SHP77 (cell line): ENCODE measurements around the gene KCNK6.
"Not testable (repeated sequence)": the region's sequence is repeated elsewhere in the genome, so short reads cannot be mapped to it uniquely, and the experiment has no call there.

Experiments
- DNase-seq, 2 experiments: peaks; one replicate each; lab custom pipeline; 2025; lab: John Stamatoyannopoulos, UW

Gene KCNK6

DNA sequence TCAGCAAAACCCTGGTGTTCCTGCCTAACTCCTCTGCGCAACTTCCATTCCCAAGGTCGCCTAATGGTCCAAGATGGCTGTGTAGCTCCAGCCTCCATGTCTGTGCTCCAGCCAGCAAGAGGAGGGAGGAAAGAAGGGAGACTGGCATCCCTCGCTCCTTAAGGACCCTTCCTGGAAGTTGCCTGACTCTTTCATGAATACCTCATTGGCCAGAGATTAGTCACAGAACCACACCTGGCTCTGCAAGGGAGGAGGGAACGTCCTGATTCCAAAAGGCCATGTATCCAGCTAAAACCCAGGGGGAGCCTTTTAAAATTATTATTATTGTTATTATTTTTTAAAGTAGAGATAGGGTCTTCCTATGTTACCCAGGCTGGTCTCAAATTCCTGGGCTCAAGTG is 4.8 kb downstream of the KCNK6 start:
- DNase-seq = no peak

- no peak for DNase-seq
These were observed 6.9 kb downstream of the KCNK6 start for GRCh38 chr19:38326591-38326990.

DNA sequence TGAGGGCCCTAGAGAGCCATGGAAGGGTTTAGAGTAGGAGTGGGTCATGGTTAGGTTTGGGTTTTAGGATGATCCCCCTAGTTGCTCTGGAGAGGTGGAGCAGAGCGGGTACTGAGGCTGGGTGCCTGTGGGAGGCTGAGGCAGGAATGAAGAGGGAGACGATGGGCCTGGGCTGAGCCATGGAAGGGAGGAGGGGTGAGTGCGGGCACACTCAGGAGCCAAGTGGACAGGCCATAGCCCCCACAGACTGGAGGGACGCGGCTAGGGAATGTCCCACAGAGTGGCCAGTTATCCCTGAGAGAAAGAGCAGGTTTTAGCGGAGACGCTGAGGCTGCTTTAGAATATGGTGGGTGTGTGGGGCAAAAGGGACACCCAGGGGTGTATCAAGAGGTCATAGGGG is 10.0 kb downstream of the KCNK6 start:
- DNase-seq = no peak

DNA sequence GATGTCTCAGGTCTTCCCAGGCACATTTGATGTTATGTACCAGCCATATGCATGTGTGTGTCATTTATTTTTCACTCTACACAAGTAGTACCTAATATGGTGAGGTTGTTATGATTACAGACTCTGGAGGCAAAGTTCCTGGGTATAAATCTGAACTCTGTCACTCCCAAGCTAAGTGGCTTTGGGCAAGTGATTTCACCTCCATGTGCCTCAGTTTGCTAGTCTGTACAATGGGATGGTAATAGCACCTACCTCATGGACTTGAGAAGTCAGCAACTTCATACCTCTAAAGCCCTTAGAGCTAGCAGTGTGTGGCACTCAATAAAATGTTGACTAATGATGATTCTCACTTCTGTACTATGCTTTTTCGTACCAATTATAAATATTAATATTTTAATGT is 12.1 kb downstream of the KCNK6 start:
- no peak for DNase-seq

DNA sequence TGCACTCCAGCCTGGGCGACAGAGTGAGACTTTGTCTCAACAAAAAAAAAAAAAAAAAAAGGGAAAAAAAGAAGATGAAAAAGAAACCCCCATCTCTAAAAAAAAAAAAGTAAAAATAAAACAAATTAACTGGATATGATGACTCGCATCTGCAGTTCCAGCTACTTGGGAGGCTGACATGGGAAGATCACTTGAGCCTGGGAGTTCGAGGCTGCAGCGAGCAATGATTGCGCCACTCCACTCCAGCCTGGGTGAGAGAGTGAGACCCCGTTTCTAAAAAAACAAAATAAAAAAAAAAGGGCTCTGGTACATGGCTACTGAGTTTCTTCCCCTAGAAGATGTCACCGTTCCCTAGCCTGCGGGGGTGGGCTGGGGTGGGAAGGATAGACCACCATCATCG is 13.6 kb downstream of the KCNK6 start:
- DNase-seq = no peak

DNA sequence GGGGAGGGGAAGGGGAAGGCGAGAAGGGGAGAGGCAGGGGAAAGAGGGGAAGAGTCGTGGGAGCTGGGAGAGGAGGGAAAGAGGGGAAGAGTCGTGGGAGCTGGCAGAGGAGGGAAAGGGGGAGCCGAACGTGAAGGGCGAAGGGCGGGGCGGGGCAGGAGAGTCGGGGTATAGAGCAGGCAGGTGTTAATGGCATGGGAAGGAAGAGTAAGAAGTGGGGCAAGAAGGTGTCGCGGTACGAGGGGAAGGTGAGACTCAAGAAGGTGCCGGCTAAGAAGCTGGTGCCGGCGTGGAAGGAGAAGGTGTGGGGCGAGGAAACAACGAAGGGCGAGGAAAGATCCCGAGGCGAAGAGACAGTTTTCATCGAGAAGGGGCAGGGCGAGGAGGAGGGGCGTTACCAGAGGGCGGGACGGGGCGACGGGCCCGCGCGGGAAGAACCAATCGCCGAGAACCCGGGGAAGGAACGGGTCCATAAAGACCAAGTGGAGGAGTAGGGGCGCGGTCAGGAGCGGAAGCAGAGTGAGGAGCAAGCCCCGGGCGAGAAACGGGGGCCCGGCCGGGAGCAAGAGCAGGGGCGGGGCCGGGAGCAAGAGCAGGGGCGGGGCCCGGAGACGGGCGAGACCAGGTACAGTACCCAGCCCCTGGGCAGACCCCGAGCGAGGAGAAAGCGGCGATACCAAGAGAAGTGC is 16.4 kb downstream of the KCNK6 start:
- peak; percentile 95 to 99 for DNase-seq

GRCh38 chr19:38336638-38337359 is 17.2 kb downstream of the KCNK6 start:
- DNase-seq = peak; percentile 90 to 91

GRCh38 chr19:38337360-38337653 is 17.7 kb downstream of the KCNK6 start:
- no peak for DNase-seq

- DNase-seq = not testable (repeated sequence)
These were observed 19.4 kb downstream of the KCNK6 start for GRCh38 chr19:38339011-38339410.

DNA sequence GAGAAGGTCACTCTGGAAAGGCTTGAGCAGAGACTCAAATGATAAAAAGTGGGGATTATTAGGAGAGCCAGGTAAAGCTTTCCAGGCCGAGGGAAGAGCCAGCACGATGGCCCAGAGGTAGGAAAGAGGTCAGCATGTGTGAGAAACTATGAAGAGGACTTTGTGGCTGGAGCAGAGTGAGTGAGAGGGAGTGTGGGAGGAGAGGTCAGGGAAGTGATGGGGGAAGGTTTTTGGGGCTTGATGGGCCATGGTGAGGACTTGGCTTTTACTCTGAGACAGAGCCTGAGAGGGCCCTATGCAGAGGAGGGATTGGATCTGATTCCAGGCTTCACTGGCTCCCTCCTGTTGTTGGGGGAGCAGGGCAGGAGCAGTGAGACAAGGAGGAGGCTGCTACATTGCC is 21.3 kb downstream of the KCNK6 start:
- no peak for DNase-seq

DNA sequence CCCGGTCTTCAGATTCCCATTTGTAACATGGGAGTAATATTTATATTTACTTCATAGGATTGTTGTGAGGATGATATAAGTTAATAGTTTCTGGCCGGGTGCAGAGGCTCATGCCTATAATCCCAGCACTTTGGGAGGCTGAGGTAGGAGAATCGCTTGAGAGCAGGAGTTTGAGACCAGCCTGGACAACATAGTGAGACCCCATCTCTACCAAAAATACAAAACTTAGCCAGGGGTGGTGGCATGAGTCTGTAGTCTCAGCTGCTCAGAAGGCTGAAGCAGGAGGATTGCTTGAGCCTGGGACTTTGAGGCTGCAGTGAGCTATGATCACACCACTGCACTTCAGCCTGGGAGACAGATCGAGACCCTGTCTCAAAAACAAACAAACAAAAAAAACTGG is 27.2 kb downstream of the KCNK6 start:
- DNase-seq = no peak

GRCh38 chr19:38350883-38351282 is 31.2 kb downstream of the KCNK6 start:
- DNase-seq = no peak

DNA sequence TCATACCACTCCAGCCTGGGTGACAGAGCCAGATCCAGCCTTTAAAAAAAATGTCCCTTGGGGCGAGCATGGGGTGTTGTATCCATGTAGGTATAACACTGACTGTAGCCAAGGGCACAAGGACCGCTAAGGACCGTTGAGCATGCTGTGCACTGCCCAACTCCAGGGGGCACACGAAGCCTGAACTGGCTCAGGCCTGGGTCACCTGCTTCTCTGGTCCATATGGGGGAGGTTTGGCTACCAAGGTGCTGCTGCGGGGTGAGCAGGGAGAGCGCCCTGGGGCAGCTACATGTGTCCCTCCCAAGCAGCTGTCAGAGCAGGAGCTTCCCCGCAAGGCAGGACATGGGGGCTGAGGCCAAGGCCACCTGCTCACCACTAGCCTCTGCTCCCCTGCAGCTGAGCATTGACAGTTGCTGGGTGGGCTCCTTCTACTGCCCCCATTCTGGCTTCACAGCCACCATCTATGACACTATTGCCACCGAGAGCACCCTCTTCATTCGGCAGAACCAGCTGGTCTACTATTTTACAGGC is 32.3 kb downstream of the KCNK6 start:
- no peak for DNase-seq

GRCh38 chr19:38352611-38353010 is 33.0 kb downstream of the KCNK6 start:
- no peak for DNase-seq

- DNase-seq = no peak
These were observed 36.4 kb downstream of the KCNK6 start for GRCh38 chr19:38355728-38356725.

- DNase-seq = no peak
These were observed 38.4 kb downstream of the KCNK6 start for GRCh38 chr19:38358071-38358470.

DNA sequence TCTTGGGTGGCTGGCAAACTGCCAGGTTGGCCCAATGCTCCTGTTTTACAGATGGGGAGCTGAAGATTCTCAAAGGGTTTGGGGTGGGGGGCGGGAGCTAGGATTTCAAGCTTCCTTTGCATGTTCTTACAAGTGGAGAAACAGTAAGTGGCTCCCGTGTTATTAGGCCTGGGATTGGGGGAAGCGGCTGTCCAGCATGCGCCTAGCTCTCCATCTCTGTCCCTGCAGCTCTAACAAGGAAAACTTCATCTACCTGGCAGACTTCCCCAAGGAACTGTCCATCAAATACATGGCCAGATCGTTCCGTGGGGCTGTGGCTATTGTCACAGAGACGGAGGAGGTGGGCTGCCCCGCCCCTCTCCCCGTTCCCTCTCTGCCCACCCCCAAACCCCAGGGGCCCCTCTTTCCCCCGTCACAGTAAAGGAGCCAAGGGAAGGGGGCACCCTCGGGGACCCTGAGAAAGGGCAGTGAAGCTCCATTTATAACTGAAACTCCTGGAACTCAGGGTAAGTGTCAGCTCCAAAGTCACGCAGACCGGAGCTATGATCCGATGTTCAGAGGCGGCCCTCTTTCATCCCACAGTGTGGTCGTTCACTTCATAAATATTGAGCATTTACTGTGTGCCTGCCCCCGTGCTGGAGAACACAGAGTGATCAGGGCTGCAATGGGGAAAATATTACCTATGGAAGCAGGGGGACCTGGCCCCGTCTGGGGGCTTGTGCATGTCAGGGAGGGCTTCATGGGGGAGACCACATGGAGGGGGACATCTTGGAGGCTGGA is 39.8 kb downstream of the KCNK6 start:
- no peak for DNase-seq

GRCh38 chr19:38360351-38360750 is 40.7 kb downstream of the KCNK6 start:
- peak; percentile 51 to 71 for DNase-seq

DNA sequence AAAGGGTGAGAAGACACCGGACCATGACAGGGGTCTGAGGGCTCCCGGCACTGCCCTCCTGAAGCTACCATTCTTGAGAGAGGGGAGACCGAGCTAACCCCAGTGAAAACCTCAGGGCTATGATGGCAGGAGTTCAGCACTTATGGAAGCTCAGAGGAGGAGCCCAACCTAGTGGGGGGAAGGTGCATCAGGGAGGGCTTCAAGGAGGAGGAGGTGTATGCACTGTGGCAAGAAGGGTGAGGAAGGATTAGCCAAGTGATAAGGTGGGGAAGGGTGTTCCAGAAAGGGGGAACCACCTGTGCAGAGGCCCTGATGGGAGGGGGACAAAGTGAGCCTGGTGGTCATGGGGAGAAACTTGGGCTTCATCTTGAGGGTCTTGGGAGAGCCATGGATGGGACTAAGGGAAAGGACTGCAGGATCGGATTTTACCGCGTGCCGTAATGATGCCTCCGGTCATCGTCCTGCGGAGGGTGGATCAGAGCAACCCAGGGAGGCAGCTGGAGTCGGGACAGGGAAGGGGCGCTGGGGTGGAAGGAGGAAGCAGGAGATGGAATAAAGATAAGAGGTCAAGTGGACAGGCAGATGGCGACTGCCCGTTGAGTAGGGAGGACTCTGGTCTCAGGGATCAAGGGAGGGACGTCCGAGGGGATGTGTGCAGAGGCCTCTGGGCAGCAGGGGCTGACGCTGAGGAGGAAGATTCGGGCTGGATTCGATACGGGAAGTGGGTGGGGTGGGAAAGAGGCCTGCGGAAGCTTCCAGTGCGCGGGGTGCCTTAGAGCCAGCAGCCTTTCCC is 41.4 kb downstream of the KCNK6 start:
- DNase-seq = no peak

- DNase-seq = peak; percentile 80 to 93
These were observed 42.0 kb downstream of the KCNK6 start for GRCh38 chr19:38361633-38362075.
